Subcutaneous adipose tissue (tissue), 4 donors: Measurements from ENCODE around the gene PEX7. TPM values are rescaled to one million over a fixed set of nuclear protein-coding genes. Genes with fewer than 3 reads are reported as not detected.

Source experiments
- total RNA-seq, 4 donors: library from RNA; depleted of rRNA; stranded (reverse); fragments of >200 nt; gene quantifications; one replicate each; pipeline ENCODE4 v1.1.0, GENCODE V29; 2016
- TF ChIP-seq, protein P1 (sequence below): fragments of 450-650 bp; IDR thresholded peaks from one replicate; pipeline ENCODE4 v1.5.1; 2016; ENCODE audit warnings: low read depth, mild to moderate bottlenecking, control low read depth, antibody characterized with exemption, moderate library complexity

The PEX7 gene
- total RNA-seq, 4 donors from 2014 or later: 5.1 to 9.2 (median 8.7) TPM

DNA sequence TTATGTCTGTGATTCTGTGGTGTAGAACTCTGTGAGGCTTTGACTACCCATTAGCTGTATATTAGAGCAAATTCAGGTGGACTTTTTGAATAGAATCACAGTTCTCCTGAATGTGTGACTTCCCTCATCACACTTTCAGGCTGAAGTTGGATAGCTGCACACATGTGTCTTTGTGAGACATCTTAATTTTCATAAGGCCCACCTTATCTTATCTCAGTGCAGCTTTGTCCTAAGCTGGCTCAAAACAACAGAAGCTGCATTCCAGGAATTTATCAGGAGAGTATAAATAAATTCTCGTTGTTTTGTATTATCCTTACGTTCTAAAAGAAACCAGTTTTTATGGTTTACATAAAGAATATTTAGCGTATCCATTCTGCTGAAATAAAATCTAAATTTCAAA, 73.5 kb downstream of the PEX7 start:
- TF ChIP-seq, protein P1, sequence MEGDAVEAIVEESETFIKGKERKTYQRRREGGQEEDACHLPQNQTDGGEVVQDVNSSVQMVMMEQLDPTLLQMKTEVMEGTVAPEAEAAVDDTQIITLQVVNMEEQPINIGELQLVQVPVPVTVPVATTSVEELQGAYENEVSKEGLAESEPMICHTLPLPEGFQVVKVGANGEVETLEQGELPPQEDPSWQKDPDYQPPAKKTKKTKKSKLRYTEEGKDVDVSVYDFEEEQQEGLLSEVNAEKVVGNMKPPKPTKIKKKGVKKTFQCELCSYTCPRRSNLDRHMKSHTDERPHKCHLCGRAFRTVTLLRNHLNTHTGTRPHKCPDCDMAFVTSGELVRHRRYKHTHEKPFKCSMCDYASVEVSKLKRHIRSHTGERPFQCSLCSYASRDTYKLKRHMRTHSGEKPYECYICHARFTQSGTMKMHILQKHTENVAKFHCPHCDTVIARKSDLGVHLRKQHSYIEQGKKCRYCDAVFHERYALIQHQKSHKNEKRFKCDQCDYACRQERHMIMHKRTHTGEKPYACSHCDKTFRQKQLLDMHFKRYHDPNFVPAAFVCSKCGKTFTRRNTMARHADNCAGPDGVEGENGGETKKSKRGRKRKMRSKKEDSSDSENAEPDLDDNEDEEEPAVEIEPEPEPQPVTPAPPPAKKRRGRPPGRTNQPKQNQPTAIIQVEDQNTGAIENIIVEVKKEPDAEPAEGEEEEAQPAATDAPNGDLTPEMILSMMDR: no peak

- TF ChIP-seq, protein P1: no peak
These were observed 74.7 kb downstream of the PEX7 start for GRCh38 chr6:136897071-136897470.

DNA sequence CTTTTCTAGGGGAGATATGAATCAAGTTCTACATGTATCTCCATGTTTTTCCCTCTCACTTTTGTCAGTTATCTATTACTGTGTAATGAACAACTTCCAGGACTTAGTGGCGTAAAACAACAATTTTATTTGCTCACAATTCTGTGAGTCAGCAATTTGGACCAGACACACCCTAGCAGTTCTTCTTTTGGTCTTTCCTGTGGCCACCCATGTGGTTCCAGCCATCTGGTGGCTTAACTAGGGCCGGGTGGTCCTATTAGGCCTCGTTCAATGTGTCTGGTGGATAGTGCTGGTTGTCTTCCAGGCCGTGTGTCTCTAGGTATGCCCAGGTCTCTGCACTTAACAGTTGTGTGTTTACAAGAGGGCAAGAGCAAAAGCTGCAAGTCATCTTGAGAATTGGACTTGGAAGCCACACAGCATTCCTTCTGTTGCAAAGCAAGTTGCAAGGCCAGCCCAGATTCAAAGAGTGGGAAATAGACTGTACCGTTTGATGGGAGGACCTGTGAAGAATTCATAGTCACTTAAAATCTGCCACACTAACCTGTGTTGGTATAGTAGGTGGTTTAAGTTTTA, 78.9 kb downstream of the PEX7 start:
- TF ChIP-seq, protein P1: no peak

GRCh38 chr6:136914947-136915346, 92.6 kb downstream of the PEX7 start:
- TF ChIP-seq, protein P1: no peak

DNA sequence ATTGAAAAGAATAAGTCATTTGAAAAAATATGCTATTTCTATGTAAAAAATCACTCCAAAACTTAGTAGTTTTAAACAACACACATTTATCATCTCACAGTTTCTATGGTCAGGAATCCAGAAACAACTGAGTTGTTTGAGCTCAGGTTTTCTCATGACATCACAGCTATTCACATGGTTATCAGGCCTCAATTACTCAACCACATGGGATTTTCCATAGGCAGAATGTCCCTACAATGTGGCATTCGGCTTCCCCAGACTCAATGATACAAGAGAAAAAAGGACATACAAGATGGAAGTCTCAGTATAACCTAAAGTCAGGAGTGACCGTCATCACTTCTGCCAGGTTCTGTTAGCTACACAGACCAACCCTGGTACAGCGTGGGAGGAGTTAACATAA, 96.3 kb downstream of the PEX7 start:
- TF ChIP-seq, protein P1: no peak

GRCh38 chr6:136920216-136920615, 97.8 kb downstream of the PEX7 start:
- TF ChIP-seq, protein P1: no peak

DNA sequence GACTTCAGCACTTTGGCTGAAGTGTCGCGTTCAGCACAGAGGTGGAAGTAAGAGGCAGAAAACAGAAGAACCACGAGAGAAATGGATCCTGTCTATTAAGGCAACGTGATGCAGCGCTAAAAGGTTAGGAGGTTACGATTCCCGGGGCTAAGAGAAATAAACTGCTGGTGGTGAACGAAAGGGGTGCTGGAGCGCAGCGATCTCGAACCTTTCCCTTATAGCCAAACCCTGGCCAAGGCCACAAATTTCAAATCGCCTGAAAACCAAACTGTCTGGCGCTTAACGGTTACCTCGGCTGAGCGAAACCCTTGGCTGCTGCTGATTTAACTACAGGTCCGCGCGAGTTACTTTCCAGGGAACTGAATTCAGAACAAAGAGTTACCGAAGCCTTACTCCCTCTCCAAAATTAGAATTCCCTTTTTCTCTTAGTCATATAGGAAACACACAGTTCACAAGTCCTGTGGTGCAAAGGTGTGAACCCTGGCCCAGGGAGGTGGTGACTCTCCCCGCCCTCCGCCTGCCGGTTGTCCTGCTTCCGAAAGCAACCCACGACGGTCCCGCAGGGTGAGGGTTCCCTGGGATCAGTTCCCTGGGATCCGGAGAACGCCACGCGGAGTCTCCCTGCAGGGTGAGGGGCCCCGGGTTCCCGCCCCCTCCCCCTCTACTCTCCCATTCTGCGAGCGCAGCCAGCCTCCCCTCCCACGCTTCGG, 98.4 kb downstream of the PEX7 start:
- TF ChIP-seq, protein P1: no peak
